Neural crest cell (in vitro differentiated cells): ENCODE measurements around the gene PTGES3. TPM values are rescaled to one million over a fixed set of nuclear protein-coding genes. Genes with fewer than 3 reads are reported as not detected.

Experiments used
- DNase-seq: peaks from one replicate; pipeline ENCODE4 v3.0.0; 2021; ENCODE audit warnings: low read depth, mixed read lengths, low spot score
- H3K27ac Mint-ChIP-seq: one replicate; pipeline ENCODE4 v1.8.0; 2021; ENCODE audit warnings: mild to moderate bottlenecking, mixed read lengths; ENCODE audit not compliant: unreplicated experiment
- H3K27me3 Mint-ChIP-seq: 2 replicates; pipeline ENCODE4 v1.8.0; 2021; ENCODE audit warnings: low read depth, mild to moderate bottlenecking, mixed read lengths
- H3K36me3 Mint-ChIP-seq: 2 replicates; pipeline ENCODE4 v1.8.0; 2021; ENCODE audit warnings: low read depth, mild to moderate bottlenecking, mixed read lengths
- H3K4me1 Mint-ChIP-seq: 2 replicates; pipeline ENCODE4 v1.8.0; 2021; ENCODE audit warnings: mixed read lengths
- H3K4me3 Mint-ChIP-seq: one replicate; pipeline ENCODE4 v1.8.0; 2021; ENCODE audit warnings: mild to moderate bottlenecking, mixed read lengths
- H3K9me3 Mint-ChIP-seq: 2 replicates; pipeline ENCODE4 v1.8.0; 2021; ENCODE audit warnings: mixed read lengths
- total RNA-seq: library from RNA; stranded (reverse); gene quantifications from 2 replicates; pipeline ENCODE4 v1.2.1, GENCODE V29; 2021
- TF ChIP-seq, protein P1 (sequence below): fragments of 200-600 bp; sonication (generic); conservative IDR thresholded peaks from 2 replicates; pipeline ENCODE4 v1.5.0; 2021; ENCODE audit warnings: antibody characterized with exemption, mild to moderate bottlenecking

PTGES3 gene
- total RNA-seq, 1 donor from 2014 or later = 282 TPM

DNA sequence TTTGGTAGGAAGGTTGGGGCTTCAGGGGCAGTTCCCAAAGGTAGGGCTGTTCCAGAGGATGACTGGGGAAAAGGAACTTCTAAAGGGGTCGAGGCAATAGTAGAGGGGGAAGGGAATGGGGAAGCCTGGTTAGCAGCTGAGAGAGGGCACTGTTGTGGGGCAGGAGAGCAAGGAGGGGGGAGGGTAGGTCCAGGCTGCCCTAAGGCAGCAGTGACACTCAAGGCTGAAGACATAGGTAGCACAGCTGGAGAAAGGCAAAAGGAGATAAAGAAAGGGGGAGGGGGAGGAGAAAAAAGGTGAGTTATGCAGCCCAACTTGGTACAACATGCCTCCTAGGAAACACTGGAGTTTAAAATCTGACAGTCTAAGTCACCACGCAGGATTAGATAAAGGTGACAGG lies 33.1 kb upstream of the PTGES3 start:
- H3K4me3 Mint-ChIP-seq = peak overlapping the region; percentile 98
- TF ChIP-seq, protein P1, sequence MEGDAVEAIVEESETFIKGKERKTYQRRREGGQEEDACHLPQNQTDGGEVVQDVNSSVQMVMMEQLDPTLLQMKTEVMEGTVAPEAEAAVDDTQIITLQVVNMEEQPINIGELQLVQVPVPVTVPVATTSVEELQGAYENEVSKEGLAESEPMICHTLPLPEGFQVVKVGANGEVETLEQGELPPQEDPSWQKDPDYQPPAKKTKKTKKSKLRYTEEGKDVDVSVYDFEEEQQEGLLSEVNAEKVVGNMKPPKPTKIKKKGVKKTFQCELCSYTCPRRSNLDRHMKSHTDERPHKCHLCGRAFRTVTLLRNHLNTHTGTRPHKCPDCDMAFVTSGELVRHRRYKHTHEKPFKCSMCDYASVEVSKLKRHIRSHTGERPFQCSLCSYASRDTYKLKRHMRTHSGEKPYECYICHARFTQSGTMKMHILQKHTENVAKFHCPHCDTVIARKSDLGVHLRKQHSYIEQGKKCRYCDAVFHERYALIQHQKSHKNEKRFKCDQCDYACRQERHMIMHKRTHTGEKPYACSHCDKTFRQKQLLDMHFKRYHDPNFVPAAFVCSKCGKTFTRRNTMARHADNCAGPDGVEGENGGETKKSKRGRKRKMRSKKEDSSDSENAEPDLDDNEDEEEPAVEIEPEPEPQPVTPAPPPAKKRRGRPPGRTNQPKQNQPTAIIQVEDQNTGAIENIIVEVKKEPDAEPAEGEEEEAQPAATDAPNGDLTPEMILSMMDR = no peak
- no peaks in the 10 kb centered on the region for H3K27me3 Mint-ChIP-seq
- no peak for DNase-seq
- no peaks in the 10 kb centered on the region for H3K9me3 Mint-ChIP-seq
- H3K4me1 Mint-ChIP-seq = peaks cover 73% of the 10 kb centered on the region
- no peak overlapping the region for H3K27ac Mint-ChIP-seq
- H3K36me3 Mint-ChIP-seq = peaks cover 46% of the 10 kb centered on the region

DNA sequence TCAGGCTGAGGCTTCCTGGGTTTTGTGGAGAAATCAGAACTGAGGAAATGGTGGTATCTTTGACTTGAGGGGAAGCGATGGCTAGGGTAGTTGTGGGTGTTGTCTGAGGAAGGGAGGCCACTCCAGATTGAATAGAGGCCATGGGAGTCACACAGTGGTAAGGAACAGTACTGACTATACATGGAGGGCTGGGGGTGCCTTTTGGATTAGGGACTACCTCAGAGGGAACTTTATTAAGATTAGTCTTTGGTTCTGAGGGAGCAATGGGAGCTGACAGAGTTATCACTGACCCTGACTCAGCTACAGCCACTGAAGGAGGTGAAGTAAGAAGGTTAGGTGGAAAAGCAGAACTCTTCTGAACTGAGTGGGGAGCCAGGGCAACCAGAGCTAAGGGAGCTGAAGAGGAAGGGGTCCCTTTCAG lies 32.7 kb upstream of the PTGES3 start:
- H3K36me3 Mint-ChIP-seq = peaks cover 49% of the 10 kb centered on the region
- TF ChIP-seq, protein P1 = no peak
- H3K4me1 Mint-ChIP-seq = peaks cover 73% of the 10 kb centered on the region
- H3K27ac Mint-ChIP-seq = no peak overlapping the region
- H3K9me3 Mint-ChIP-seq = no peaks in the 10 kb centered on the region
- no peaks in the 10 kb centered on the region for H3K27me3 Mint-ChIP-seq
- no peak for DNase-seq
- H3K4me3 Mint-ChIP-seq = peak overlapping the region; percentile 98

DNA sequence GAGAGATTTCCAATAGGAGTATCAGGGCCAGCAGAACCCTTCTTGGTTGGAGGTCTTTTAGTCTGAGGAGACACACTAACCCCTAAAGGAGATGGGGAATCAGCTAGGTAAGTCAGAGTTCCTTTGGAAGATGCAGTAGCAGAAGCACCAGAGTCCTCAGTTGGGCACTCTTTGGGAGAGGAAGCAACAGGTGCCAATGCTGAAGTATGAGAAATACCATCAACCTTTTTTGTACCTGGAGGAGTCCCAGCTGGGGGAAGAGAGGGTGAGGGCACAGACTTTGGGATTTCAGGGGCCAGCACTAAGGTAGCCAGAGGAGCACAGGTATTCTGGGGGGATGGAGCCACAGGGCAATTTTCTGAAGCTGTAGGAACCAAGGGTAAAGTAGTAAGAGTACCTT lies 31.0 kb upstream of the PTGES3 start:
- no peaks in the 10 kb centered on the region for H3K27me3 Mint-ChIP-seq
- H3K4me3 Mint-ChIP-seq = peak overlapping the region; percentile 98
- H3K4me1 Mint-ChIP-seq = peaks cover 67% of the 10 kb centered on the region
- TF ChIP-seq, protein P1 = no peak
- H3K27ac Mint-ChIP-seq = no peak overlapping the region
- H3K9me3 Mint-ChIP-seq = no peaks in the 10 kb centered on the region
- no peak for DNase-seq
- H3K36me3 Mint-ChIP-seq = peaks cover 48% of the 10 kb centered on the region

DNA sequence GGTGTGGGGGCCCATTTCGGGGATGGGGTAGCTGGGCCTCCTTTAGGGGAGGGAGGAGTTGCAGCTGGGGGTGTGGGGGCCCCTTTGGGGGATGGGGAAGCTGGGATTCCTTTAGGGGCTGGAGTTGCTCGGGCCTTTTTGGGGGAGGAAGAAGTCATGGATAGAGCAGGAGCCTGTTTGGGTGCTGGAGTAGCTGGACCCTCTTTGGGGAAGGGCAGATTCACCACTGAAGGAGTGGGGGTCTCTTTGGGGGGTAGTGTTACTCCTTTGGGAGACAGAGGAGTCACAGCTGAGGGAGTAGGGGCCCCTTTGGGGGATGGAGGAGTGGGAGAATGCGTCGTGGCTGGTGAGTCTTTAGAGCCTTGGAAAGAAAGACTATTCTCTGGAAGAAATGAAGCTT lies 30.6 kb upstream of the PTGES3 start:
- H3K27ac Mint-ChIP-seq = no peak overlapping the region
- peaks cover 63% of the 10 kb centered on the region for H3K4me1 Mint-ChIP-seq
- TF ChIP-seq, protein P1 = no peak
- DNase-seq = no peak
- H3K9me3 Mint-ChIP-seq = no peaks in the 10 kb centered on the region
- peaks cover 50% of the 10 kb centered on the region for H3K36me3 Mint-ChIP-seq
- H3K27me3 Mint-ChIP-seq = no peaks in the 10 kb centered on the region
- peak overlapping the region; percentile 98 for H3K4me3 Mint-ChIP-seq

DNA sequence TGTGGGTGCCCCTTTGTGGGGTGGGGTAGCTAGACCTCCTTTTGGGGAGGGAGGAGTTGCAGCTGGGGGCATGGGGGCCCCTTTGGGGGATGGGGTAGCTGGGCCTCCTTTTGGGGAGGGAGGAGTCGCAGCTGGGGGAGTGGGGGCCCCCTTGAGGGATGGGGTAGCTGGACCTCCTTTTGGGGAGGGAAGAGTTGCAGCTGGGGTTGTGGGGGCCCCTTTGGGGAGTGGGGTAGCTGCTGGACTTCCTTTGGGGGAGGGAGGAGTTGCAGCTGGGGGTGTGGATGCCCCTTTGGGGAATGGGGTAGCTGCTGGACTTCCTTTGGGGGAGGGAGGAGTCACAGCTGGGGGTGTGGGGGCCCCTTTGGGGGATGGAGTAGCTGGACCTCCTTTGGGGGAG lies 30.1 kb upstream of the PTGES3 start:
- DNase-seq = no peak
- H3K9me3 Mint-ChIP-seq = no peaks in the 10 kb centered on the region
- TF ChIP-seq, protein P1 = no peak
- H3K27me3 Mint-ChIP-seq = no peaks in the 10 kb centered on the region
- H3K4me1 Mint-ChIP-seq = peaks cover 58% of the 10 kb centered on the region
- peaks cover 54% of the 10 kb centered on the region for H3K36me3 Mint-ChIP-seq
- no peak overlapping the region for H3K4me3 Mint-ChIP-seq
- no peak overlapping the region for H3K27ac Mint-ChIP-seq
